ENCODE measurements around the gene STX1B.

The STX1B gene

DNA sequence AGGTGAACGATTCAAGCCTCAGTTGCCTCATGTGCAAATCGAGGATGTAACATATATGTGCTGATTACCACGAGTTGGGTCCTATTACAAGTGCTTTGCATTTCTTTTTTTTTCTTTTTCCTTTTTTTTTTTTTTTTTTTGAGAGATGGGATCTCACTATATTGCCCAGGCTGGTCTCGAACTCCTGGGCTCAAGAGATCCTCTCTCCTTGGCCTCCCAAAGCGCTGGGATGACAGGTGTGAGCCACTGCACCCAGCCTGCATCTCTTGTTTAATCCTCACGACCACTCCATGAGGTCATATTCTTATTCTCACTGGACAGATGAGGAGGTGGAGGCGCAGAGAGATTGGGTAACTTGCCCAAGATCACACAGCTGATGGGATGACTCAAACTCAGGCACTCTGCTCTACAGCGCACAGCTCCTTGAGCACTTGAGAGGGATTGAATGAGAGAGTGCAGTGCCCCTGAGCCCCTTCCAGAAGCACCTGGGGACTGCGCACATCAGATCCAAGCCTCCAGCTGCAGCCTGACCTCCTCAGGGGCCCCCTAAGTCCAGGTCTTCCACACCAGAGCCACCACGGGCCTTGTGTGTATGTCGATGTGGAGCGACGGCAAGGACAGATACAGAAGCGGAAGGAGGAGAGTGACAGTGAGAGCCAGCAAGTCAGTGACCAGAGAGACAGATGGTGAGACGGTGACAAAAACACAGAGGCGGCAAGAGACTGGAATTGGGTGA is 4.9 kb downstream of the STX1B start:
- Histone ChIP-seq H3K9ac (ENCODE audit: low read length) (no peak overlapping the region), H3K4me2 (ENCODE audit: low read depth, low read length, poor library complexity, severe bottlenecking) (no peak overlapping the region), H3K27ac (ENCODE audit: low read depth, low read length) (no peak overlapping the region), H3K27me3 (ENCODE audit: low read length) (no peaks in the 10 kb centered on the region), H2AFZ (ENCODE audit: low read depth, low read length, severe bottlenecking) (no peak overlapping the region), H4K20me1 (ENCODE audit: low read depth, low read length) (no peaks in the 10 kb centered on the region), H3K79me2 (ENCODE audit: insufficient read depth, low read length) (no peaks in the 10 kb centered on the region), H3F3A (ENCODE audit: insufficient read depth) (no peaks in the 10 kb centered on the region), H3K9me2 (replicated peaks; ENCODE audit: insufficient read depth, low read length) (no peaks in the 10 kb centered on the region), H3K9me3 (ENCODE audit: insufficient read depth, low read length) (no peaks in the 10 kb centered on the region), H3K4me3 (ENCODE audit: insufficient read depth, low read length, poor library complexity, severe bottlenecking) (no peak overlapping the region), H3K36me3 (ENCODE audit: low read length) (no peaks in the 10 kb centered on the region)
- TF ChIP-seq EZH2phosphoT487 (conservative IDR thresholded peaks at IDR 0.05; ENCODE audit: low read length) = no peak
- TF ChIP-seq, protein P1, sequence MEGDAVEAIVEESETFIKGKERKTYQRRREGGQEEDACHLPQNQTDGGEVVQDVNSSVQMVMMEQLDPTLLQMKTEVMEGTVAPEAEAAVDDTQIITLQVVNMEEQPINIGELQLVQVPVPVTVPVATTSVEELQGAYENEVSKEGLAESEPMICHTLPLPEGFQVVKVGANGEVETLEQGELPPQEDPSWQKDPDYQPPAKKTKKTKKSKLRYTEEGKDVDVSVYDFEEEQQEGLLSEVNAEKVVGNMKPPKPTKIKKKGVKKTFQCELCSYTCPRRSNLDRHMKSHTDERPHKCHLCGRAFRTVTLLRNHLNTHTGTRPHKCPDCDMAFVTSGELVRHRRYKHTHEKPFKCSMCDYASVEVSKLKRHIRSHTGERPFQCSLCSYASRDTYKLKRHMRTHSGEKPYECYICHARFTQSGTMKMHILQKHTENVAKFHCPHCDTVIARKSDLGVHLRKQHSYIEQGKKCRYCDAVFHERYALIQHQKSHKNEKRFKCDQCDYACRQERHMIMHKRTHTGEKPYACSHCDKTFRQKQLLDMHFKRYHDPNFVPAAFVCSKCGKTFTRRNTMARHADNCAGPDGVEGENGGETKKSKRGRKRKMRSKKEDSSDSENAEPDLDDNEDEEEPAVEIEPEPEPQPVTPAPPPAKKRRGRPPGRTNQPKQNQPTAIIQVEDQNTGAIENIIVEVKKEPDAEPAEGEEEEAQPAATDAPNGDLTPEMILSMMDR (IDR thresholded peaks at IDR 0.05; ENCODE audit: insufficient read depth, low read length, poor library complexity, severe bottlenecking) = no peak

DNA sequence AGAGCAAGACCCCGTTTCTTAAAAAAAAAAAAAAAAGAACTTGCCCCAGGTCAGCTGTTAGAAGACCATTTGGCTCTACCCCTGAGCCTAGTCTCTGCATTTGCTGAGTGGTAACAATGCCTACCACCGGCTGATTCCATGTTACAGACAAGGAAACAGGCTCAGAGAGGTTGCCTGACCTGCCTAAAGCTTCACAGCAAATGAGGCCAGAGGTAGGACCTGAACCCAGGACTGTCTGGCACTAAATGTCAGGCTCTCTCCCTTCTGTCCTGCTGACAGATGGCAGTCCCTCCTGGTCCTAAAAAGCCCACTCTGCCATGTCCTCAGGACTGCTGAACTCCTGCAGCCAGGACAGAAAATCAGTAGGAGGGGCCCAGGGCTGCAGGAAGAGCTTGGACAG is 5.8 kb downstream of the STX1B start:
- Histone ChIP-seq H2AFZ (ENCODE audit: low read depth, low read length, severe bottlenecking) (no peak overlapping the region), H3K4me2 (ENCODE audit: low read depth, low read length, poor library complexity, severe bottlenecking) (no peak overlapping the region), H3F3A (ENCODE audit: insufficient read depth) (no peaks in the 10 kb centered on the region), H3K9me2 (replicated peaks; ENCODE audit: insufficient read depth, low read length) (no peaks in the 10 kb centered on the region), H3K27me3 (ENCODE audit: low read length) (no peaks in the 10 kb centered on the region), H4K20me1 (ENCODE audit: low read depth, low read length) (no peaks in the 10 kb centered on the region), H3K27ac (ENCODE audit: low read depth, low read length) (no peak overlapping the region), H3K4me3 (ENCODE audit: insufficient read depth, low read length, poor library complexity, severe bottlenecking) (no peak overlapping the region), H3K9me3 (ENCODE audit: insufficient read depth, low read length) (no peaks in the 10 kb centered on the region), H3K36me3 (ENCODE audit: low read length) (no peaks in the 10 kb centered on the region), H3K79me2 (ENCODE audit: insufficient read depth, low read length) (no peaks in the 10 kb centered on the region), H3K9ac (ENCODE audit: low read length) (no peak overlapping the region)
- TF ChIP-seq, protein P1 (IDR thresholded peaks at IDR 0.05; ENCODE audit: insufficient read depth, low read length, poor library complexity, severe bottlenecking) = no peak
- TF ChIP-seq EZH2phosphoT487 (conservative IDR thresholded peaks at IDR 0.05; ENCODE audit: low read length) = no peak

DNA sequence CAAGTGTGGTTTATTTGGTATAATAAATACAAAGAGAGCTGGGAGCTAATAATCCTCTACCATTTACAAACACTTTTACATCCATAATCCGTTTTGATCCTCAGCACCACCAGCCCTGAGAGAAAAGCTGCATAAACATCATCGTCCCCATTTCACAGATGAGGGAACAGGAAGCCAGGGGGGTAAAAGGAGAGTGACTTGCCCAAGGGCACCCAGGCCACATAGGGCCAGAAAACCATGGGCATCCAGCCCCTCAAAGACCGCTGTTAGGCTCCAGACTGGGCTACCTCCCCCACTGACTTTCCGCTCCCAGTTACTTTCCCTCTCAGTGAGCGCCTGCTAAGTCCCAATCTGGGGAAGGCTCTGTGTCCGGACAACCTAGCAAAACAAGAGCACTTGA is 6.7 kb downstream of the STX1B start:
- Histone ChIP-seq H3K79me2 (ENCODE audit: insufficient read depth, low read length) (no peaks in the 10 kb centered on the region), H4K20me1 (ENCODE audit: low read depth, low read length) (no peaks in the 10 kb centered on the region), H3K4me2 (ENCODE audit: low read depth, low read length, poor library complexity, severe bottlenecking) (no peak overlapping the region), H3K9me2 (replicated peaks; ENCODE audit: insufficient read depth, low read length) (no peaks in the 10 kb centered on the region), H3K4me3 (ENCODE audit: insufficient read depth, low read length, poor library complexity, severe bottlenecking) (no peak overlapping the region), H2AFZ (ENCODE audit: low read depth, low read length, severe bottlenecking) (no peak overlapping the region), H3F3A (ENCODE audit: insufficient read depth) (no peaks in the 10 kb centered on the region), H3K9me3 (ENCODE audit: insufficient read depth, low read length) (no peaks in the 10 kb centered on the region), H3K9ac (ENCODE audit: low read length) (no peak overlapping the region), H3K27ac (ENCODE audit: low read depth, low read length) (no peak overlapping the region), H3K27me3 (ENCODE audit: low read length) (no peaks in the 10 kb centered on the region), H3K36me3 (ENCODE audit: low read length) (no peaks in the 10 kb centered on the region)
- TF ChIP-seq EZH2phosphoT487 (conservative IDR thresholded peaks at IDR 0.05; ENCODE audit: low read length) = no peak
- TF ChIP-seq, protein P1 (IDR thresholded peaks at IDR 0.05; ENCODE audit: insufficient read depth, low read length, poor library complexity, severe bottlenecking) = no peak

Measured in SU-DHL-6 (cell line).